LNCaP clone FGC (cell line): ENCODE data around the gene THBS3.

Source experiments
- DNase-seq: peaks from one replicate; pipeline ENCODE4 v3.0.0-alpha.2; 2011; ENCODE audit warnings: low read depth
- H3K4me3 ChIP-seq: 2 replicates; pipeline ENCODE4 v1.5.1; 2011; ENCODE audit warnings: mild to moderate bottlenecking, low read depth, low read length, control low read depth
- CTCF ChIP-seq: IDR thresholded peaks from 2 replicates; pipeline ENCODE4 v1.5.1; 2012; ENCODE audit warnings: mild to moderate bottlenecking; ENCODE audit not compliant: control insufficient read depth, insufficient read depth; ENCODE audit errors: extremely low read depth

THBS3 gene

GRCh38 chr1:155183775-155184221, 23.9 kb downstream of the THBS3 start:
- TF ChIP-seq CTCF = no peak
- no peak for DNase-seq
- no peak overlapping the region for H3K4me3 ChIP-seq

- no peak for TF ChIP-seq CTCF
- no peak overlapping the region for H3K4me3 ChIP-seq
- DNase-seq = no peak
Observed at GRCh38 chr1:155182052-155182550, 25.6 kb downstream of the THBS3 start.

GRCh38 chr1:155181371-155182051, 26.2 kb downstream of the THBS3 start:
- no peak for DNase-seq
- no peak overlapping the region for H3K4me3 ChIP-seq
- no peak for TF ChIP-seq CTCF

- no peak for TF ChIP-seq CTCF
- H3K4me3 ChIP-seq = no peak overlapping the region
- DNase-seq = no peak
Observed at GRCh38 chr1:155179112-155180031, 28.3 kb downstream of the THBS3 start.

- DNase-seq = no peak
- no peak for TF ChIP-seq CTCF
- H3K4me3 ChIP-seq = no peak overlapping the region
Observed at GRCh38 chr1:155178441-155179111, 29.1 kb downstream of the THBS3 start.

GRCh38 chr1:155177918-155178281, 29.8 kb downstream of the THBS3 start:
- TF ChIP-seq CTCF = no peak
- DNase-seq = no peak
- peak overlapping the region; percentile 33; the same call in 1 of the 2 replicates for H3K4me3 ChIP-seq
